Fibroblast of lung (primary cell): Measurements from ENCODE around the gene OLFML1.

Source experiments
- CTCF ChIP-seq, 2 donors: IDR thresholded peaks in 1 of 2; conservative IDR thresholded peaks in 1 of 2; 1 replicate in 1 of 2; 2 replicates in 1 of 2; pipeline ENCODE4 v1.5.1; 2011 to 2012; ENCODE audit warnings: low read length in 2 of 2, control low read depth in 1 of 2, inconsistent platforms in 1 of 2, low read depth in 1 of 2, mild to moderate bottlenecking in 1 of 2
- EZH2 ChIP-seq: IDR thresholded peaks from 2 replicates; pipeline ENCODE4 v1.5.1; 2012; ENCODE audit warnings: low read length, control low read depth, mild to moderate bottlenecking; ENCODE audit errors: missing control alignments

GRCh38 chr11:7484131-7484530 is 1.2 kb upstream of the OLFML1 start:
- TF ChIP-seq CTCF (conservative IDR thresholded peaks at IDR 0.05 in 1 of 2, IDR thresholded peaks at IDR 0.05 in 1 of 2; ENCODE audit: low read depth in 1 of 2, low read length in 2 of 2) (no peak), EZH2 (no peak)
